Esophagus muscularis mucosa (tissue), 4 donors: ENCODE data around the gene KCNQ5.

Experiments used
- CTCF ChIP-seq, 3 experiments: fragments of 200-600 bp in 2 of 3; fragments of 450-650 bp in 1 of 3; sonication (generic) in 2 of 3; IDR thresholded peaks; one replicate each; pipeline ENCODE4 v1.5.1; 2017 to 2019; ENCODE audit warnings: antibody characterized with exemption in 3 of 3, mild to moderate bottlenecking in 2 of 3, moderate library complexity in 1 of 3
- EP300 ChIP-seq: sonication (generic); formaldehyde crosslinking; IDR thresholded peaks from one replicate; pipeline ENCODE4 v1.6.1; 2017; ENCODE audit warnings: antibody characterized with exemption
- POLR2A ChIP-seq: fragments of 450-650 bp; IDR thresholded peaks from one replicate; pipeline ENCODE4 v1.6.1; 2017; ENCODE audit warnings: antibody characterized with exemption, moderate library complexity, mild to moderate bottlenecking, low read depth
- POLR2AphosphoS5 ChIP-seq, 2 donors: sonication (generic); formaldehyde crosslinking; IDR thresholded peaks; one replicate each; pipeline ENCODE4 v1.6.1; 2017; ENCODE audit warnings: antibody characterized with exemption in 2 of 2

DNA sequence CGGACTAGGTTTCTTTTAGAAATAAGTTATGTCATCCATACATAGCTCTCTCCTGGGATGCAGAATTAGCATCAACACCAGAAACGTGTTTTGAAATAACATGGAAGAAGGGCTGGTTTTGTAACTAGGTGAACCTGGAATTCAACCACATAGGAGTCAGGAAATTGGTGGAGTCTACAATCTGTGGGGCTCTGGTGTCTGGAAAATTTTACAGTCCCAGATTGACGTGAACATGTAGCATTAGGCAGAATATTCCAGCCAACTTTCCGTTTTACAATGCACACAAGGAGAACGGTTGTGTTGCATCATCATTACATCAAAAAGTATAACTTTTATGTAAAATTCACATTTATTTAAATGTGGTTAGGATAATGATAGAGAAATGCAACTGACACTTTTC is 1.9 kb downstream of the KCNQ5 start:
- TF ChIP-seq CTCF (IDR thresholded peaks at IDR 0.05) = no peak
- no peak for TF ChIP-seq POLR2AphosphoS5 (IDR thresholded peaks at IDR 0.05)
- TF ChIP-seq POLR2A = no peak
- no peak for TF ChIP-seq EP300
